A549 (cell line): ENCODE data around the gene MTMR12.

Experiments used
- CBX8 ChIP-seq: fragments of 200-600 bp; sonication (generic); IDR thresholded peaks from 2 replicates; pipeline ENCODE4 v1.6.1; 2016
- CEBPB ChIP-seq, 2 experiments: fragments of >200 bp in 1 of 2; sonication (Bioruptor Twin) in 1 of 2; formaldehyde crosslinking in 1 of 2; IDR thresholded peaks; 2 replicates each; pipeline ENCODE4 v1.6.1; 2012 to 2016
- CHD2 ChIP-seq: fragments of 150-350 bp; IDR thresholded peaks from 2 replicates; pipeline ENCODE4 v1.6.1; 2014; ENCODE audit warnings: low read length; ENCODE audit not compliant: partially characterized antibody
- JUNB ChIP-seq: fragments of >200 bp; sonication (Bioruptor Twin); formaldehyde crosslinking; IDR thresholded peaks from 2 replicates; pipeline ENCODE4 v1.6.1; 2016
- KDM1A ChIP-seq: fragments of 200-600 bp; sonication (generic); IDR thresholded peaks from 2 replicates; pipeline ENCODE4 v1.6.1; 2016; ENCODE audit warnings: low read depth, mild to moderate bottlenecking
- MAZ ChIP-seq: fragments of 150-350 bp; IDR thresholded peaks from 2 replicates; pipeline ENCODE4 v1.6.1; 2014; ENCODE audit warnings: antibody characterized with exemption, low read depth, low read length, borderline replicate concordance
- POLR2A ChIP-seq: IDR thresholded peaks from 2 replicates; pipeline ENCODE4 v1.6.1; 2012; ENCODE audit warnings: mild to moderate bottlenecking, low read length
- POLR2AphosphoS2 ChIP-seq: conservative IDR thresholded peaks from 2 replicates; pipeline ENCODE4 v1.6.1; 2012; ENCODE audit warnings: low read length, improper control_type of control experiment, inconsistent platforms
- RAD21 ChIP-seq, 2 experiments: fragments of >200 bp in 1 of 2; sonication (Bioruptor Twin) in 1 of 2; formaldehyde crosslinking in 1 of 2; IDR thresholded peaks in 1 of 2; conservative IDR thresholded peaks in 1 of 2; 2 replicates in 1 of 2; 3 replicates in 1 of 2; pipeline ENCODE4 v1.6.1; 2012 to 2018; ENCODE audit warnings: inconsistent platforms in 1 of 2
- TF ChIP-seq, protein P1 (sequence below): fragments of >200 bp; sonication (Bioruptor Twin); formaldehyde crosslinking; IDR thresholded peaks from 3 replicates; pipeline ENCODE4 v1.5.1; 2016
- TF ChIP-seq, protein P2 (sequence below): fragments of 150-350 bp; IDR thresholded peaks from 2 replicates; pipeline ENCODE4 v1.6.1; 2014; ENCODE audit warnings: low read depth, mild to moderate bottlenecking, low read length

DNA sequence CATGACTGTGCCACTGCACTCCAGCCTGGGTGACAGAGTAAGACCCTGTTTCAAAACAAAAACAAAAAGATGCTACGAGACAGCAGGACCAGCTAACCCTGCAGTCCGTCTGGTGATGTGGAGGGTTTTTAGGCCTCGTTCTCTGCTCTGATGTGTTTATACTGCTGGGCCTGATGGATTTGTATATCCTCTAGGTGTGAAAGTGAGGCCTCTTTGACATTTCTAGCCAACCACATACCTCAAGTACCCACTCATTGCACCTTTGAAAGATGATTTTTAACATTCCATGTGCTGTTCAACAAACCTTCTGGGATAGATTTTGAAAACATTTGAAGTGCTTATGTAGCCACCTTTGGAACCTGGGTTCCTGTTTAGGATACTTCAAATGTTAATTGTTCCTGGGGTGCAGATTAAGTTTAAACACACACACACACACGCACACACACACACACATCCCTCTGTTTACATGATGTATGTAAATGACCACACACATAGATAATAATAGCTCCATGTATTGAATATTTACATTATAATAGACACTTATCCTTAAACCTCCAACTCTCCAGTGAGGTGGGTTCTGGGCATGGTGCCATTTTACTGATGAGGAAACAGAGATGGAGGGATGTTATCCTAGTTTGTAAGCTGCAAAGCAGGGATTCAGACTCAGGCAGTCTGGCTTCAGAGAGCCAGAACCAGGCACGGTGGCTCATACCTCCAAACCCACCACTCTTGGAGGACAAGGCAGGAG, 89.8 kb downstream of the MTMR12 start:
- TF ChIP-seq JUNB (no peak), POLR2A (no peak), MAZ (no peak), KDM1A (no peak), CHD2 (no peak), CEBPB (IDR thresholded peaks at IDR 0.05) (no peak), POLR2AphosphoS2 (no peak), CBX8 (no peak), RAD21 (conservative IDR thresholded peaks at IDR 0.05 in 1 of 2, IDR thresholded peaks at IDR 0.05 in 1 of 2) (no peak)
- TF ChIP-seq, protein P1, sequence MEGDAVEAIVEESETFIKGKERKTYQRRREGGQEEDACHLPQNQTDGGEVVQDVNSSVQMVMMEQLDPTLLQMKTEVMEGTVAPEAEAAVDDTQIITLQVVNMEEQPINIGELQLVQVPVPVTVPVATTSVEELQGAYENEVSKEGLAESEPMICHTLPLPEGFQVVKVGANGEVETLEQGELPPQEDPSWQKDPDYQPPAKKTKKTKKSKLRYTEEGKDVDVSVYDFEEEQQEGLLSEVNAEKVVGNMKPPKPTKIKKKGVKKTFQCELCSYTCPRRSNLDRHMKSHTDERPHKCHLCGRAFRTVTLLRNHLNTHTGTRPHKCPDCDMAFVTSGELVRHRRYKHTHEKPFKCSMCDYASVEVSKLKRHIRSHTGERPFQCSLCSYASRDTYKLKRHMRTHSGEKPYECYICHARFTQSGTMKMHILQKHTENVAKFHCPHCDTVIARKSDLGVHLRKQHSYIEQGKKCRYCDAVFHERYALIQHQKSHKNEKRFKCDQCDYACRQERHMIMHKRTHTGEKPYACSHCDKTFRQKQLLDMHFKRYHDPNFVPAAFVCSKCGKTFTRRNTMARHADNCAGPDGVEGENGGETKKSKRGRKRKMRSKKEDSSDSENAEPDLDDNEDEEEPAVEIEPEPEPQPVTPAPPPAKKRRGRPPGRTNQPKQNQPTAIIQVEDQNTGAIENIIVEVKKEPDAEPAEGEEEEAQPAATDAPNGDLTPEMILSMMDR: no peak
- TF ChIP-seq, protein P2, sequence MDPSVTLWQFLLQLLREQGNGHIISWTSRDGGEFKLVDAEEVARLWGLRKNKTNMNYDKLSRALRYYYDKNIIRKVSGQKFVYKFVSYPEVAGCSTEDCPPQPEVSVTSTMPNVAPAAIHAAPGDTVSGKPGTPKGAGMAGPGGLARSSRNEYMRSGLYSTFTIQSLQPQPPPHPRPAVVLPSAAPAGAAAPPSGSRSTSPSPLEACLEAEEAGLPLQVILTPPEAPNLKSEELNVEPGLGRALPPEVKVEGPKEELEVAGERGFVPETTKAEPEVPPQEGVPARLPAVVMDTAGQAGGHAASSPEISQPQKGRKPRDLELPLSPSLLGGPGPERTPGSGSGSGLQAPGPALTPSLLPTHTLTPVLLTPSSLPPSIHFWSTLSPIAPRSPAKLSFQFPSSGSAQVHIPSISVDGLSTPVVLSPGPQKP: no peak
